ENCODE results near the gene OR8D1. TPM values are rescaled to one million over a fixed set of nuclear protein-coding genes. Genes with fewer than 3 reads are reported as not detected.

The OR8D1 gene
- total and polyA plus RNA-seq, 11 donors = not detected

GRCh38 chr11:124327775-124328174 lies 14.0 kb upstream of the OR8D1 start:
- H3K4me3 ChIP-seq = no peak overlapping the region
- 84 to 96% (median 89%) methylated on average over 1 of the region's 1 CpG for WGBS, 4 donors
- peaks cover 0 to 5% (median 0%) of the 10 kb centered on the region in 12 donors for H3K4me1 ChIP-seq
- no peaks in the 10 kb centered on the region for H3K9me3 ChIP-seq
- no peaks in the 10 kb centered on the region for H3K36me3 ChIP-seq
- TF ChIP-seq, protein P1, sequence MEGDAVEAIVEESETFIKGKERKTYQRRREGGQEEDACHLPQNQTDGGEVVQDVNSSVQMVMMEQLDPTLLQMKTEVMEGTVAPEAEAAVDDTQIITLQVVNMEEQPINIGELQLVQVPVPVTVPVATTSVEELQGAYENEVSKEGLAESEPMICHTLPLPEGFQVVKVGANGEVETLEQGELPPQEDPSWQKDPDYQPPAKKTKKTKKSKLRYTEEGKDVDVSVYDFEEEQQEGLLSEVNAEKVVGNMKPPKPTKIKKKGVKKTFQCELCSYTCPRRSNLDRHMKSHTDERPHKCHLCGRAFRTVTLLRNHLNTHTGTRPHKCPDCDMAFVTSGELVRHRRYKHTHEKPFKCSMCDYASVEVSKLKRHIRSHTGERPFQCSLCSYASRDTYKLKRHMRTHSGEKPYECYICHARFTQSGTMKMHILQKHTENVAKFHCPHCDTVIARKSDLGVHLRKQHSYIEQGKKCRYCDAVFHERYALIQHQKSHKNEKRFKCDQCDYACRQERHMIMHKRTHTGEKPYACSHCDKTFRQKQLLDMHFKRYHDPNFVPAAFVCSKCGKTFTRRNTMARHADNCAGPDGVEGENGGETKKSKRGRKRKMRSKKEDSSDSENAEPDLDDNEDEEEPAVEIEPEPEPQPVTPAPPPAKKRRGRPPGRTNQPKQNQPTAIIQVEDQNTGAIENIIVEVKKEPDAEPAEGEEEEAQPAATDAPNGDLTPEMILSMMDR (IDR thresholded peaks at IDR 0.05) = no peak
- TF ChIP-seq POLR2A (IDR thresholded peaks at IDR 0.05) = no peak
- H3K27ac ChIP-seq = no peak overlapping the region
- DNase-seq = no peak
- ATAC-seq = no peak
- intact Hi-C loops (cut with DNase I) = no loop called here
- peaks cover 0 to 9% (median 0%) of the 10 kb centered on the region in 9 donors for H3K27me3 ChIP-seq

- DNase-seq = no peak
- WGBS, 4 donors = 84 to 90% (median 87%) methylated on average over 1 of the region's 1 CpG
- TF ChIP-seq, protein P1 (IDR thresholded peaks at IDR 0.05) = no peak
- TF ChIP-seq POLR2A (IDR thresholded peaks at IDR 0.05) = no peak
These were observed 8.6 kb upstream of the OR8D1 start for GRCh38 chr11:124322356-124322755.

DNA sequence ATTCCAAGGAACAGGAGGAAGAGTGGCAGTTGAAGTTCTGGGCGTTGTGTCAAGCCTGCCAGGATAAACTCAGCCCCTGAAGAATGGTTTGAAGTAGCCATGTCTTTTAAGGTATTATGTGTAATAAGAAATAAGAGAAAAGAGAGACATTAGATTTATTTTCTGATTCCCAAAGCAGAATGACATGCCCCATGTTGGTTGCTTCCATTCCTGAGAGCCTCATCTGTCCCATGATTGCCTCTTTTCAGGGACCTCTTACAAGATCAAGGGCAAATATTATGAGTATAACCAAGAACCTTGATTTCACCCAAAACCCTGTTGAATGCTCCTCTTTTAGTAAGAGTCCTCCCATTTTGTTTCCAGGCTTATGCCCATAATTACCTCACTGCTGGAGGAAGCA lies 6.3 kb upstream of the OR8D1 start, which contains the start of gene OR8D2:
Gene OR8D2, minus strand, starts transcription at position 101 of the 400 bp plus-strand sequence. Its CDS starts 0 bp downstream, at position 101.
- intact Hi-C loops (cut with DNase I) = no loop called here
- TF ChIP-seq, protein P1 (IDR thresholded peaks at IDR 0.05) = no peak
- no peak for TF ChIP-seq POLR2A (IDR thresholded peaks at IDR 0.05)
- Histone ChIP-seq H3K4me3 (no peak within 1 kb of the TSS), H3K4me1 (no peaks in the 10 kb centered on the region), H3K9me3 (no peaks in the 10 kb centered on the region), H3K36me3 (no peaks in the 10 kb centered on the region), H3K27ac (no peak within 1 kb of the TSS), H3K27me3 (peaks cover 0 to 7% (median 0%) of the 10 kb centered on the region in 9 donors)
- DNase-seq (no peak), ATAC-seq (no peak)
- 52 to 71% (median 62%) methylated on average over 1 of the region's 1 CpG for WGBS, 4 donors

More at GRCh38 chr11:124322356-124322755, 8.6 kb upstream of the OR8D1 start:
- Histone ChIP-seq H3K27ac (no peak overlapping the region), H3K4me1 (no peaks in the 10 kb centered on the region), H3K27me3 (peaks cover 0 to 16% (median 0%) of the 10 kb centered on the region in 9 donors), H3K9me3 (no peaks in the 10 kb centered on the region), H3K4me3 (no peak overlapping the region), H3K36me3 (no peaks in the 10 kb centered on the region)
- ATAC-seq = no peak
- intact Hi-C loops (cut with DNase I) = no loop called here

GRCh38 chr11:124315052-124315451 lies 1.3 kb upstream of the OR8D1 start:
- Histone ChIP-seq H3K36me3 (no peaks in the 10 kb centered on the region), H3K4me1 (no peaks in the 10 kb centered on the region), H3K9me3 (no peaks in the 10 kb centered on the region), H3K27ac (no peak overlapping the region), H3K27me3 (peaks cover 0 to 7% (median 0%) of the 10 kb centered on the region in 9 donors), H3K4me3 (no peak overlapping the region)
- DNase-seq (no peak), ATAC-seq (no peak)
- TF ChIP-seq POLR2A (IDR thresholded peaks at IDR 0.05) = no peak
- TF ChIP-seq, protein P1 (IDR thresholded peaks at IDR 0.05) = no peak
- 52 to 63% (median 58%) methylated on average over 3 of the region's 3 CpGs for WGBS, 4 donors
- intact Hi-C loops (cut with DNase I) = no loop called here
